Lung (tissue), 12 donors: ENCODE results near the gene PPP1R12C. TPM values are rescaled to one million over a fixed set of nuclear protein-coding genes. Genes with fewer than 3 reads are reported as not detected.

Experiments used
- ATAC-seq: fragments of 200-7000 bp; cut with Tn5 transposase; one replicate; pipeline ENCODE4 v1.9.1; 2020; ENCODE audit warnings: moderate number of reproducible peaks; ENCODE audit not compliant: insufficient read depth, low FRiP score
- DNase-seq, 3 donors: peaks; one replicate each; pipeline ENCODE4 v3.0.0-alpha.2; 2013 to 2017
- H3K27ac ChIP-seq, 2 donors: one replicate each; pipeline ENCODE4 v1.5.1; 2013; ENCODE audit warnings: mild to moderate bottlenecking in 2 of 2, moderate library complexity in 2 of 2, control low read depth in 1 of 2, inconsistent platforms in 1 of 2, low read depth in 1 of 2, low read length in 1 of 2
- H3K27me3 ChIP-seq, 3 donors: one replicate each; pipeline ENCODE4 v1.5.1; 2013; ENCODE audit warnings: low read length in 2 of 3; ENCODE audit not compliant: control insufficient read depth in 3 of 3, insufficient read depth in 3 of 3
- H3K36me3 ChIP-seq, 4 donors: one replicate each; pipeline ENCODE4 v1.5.1; 2013; ENCODE audit warnings: low read length in 4 of 4, mild to moderate bottlenecking in 1 of 4, moderate library complexity in 1 of 4; ENCODE audit not compliant: control insufficient read depth in 4 of 4, insufficient read depth in 4 of 4
- H3K4me1 ChIP-seq, 5 donors: one replicate each; pipeline ENCODE4 v1.5.1; 2013; ENCODE audit warnings: low read length in 5 of 5, mild to moderate bottlenecking in 2 of 5, moderate library complexity in 1 of 5; ENCODE audit not compliant: control insufficient read depth in 5 of 5, insufficient read depth in 5 of 5
- H3K4me3 ChIP-seq: one replicate; pipeline ENCODE4 v1.5.1; 2013; ENCODE audit warnings: mild to moderate bottlenecking, control low read depth, moderate library complexity
- H3K9ac ChIP-seq, 2 donors: one replicate each; pipeline ENCODE4 v1.5.1; 2013; ENCODE audit warnings: low read length in 2 of 2, control low read depth in 1 of 2; ENCODE audit not compliant: insufficient read depth in 1 of 2
- H3K9me3 ChIP-seq, 4 donors: one replicate each; pipeline ENCODE4 v1.5.1; 2013; ENCODE audit warnings: low read length in 3 of 4, mild to moderate bottlenecking in 1 of 4, moderate library complexity in 1 of 4; ENCODE audit not compliant: control insufficient read depth in 4 of 4, insufficient read depth in 3 of 4
- CTCF ChIP-seq: IDR thresholded peaks from 2 replicates; pipeline ENCODE4 v1.5.1; 2012; ENCODE audit warnings: mild to moderate bottlenecking; ENCODE audit errors: control extremely low read depth, extremely low read depth
- WGBS, 2 donors: extraction: QIAGEN DNeasy Blood & Tissue Kit; methylation state at CpG; one replicate each; pipeline ENCODE4 v1.1.7; 2013; 5-methylcytosine and 5-hydroxymethylcytosine counted together
- polyA plus RNA-seq, 2 donors: library from polyadenylated mRNA; stranded (reverse); fragments of 200-250 nt; gene quantifications; one replicate each; pipeline ENCODE4 v1.2.1, GENCODE V29; 2013
- total RNA-seq, 2 donors: library from RNA; depleted of rRNA in 1 of 2; stranded (reverse); fragments of >200 nt in 1 of 2; gene quantifications; one replicate each; pipeline ENCODE4 v1.2.1, GENCODE V29; 2014 to 2021
- donor health status: control.
- donor health status: control.
- donor health status: Bipolar disorder and iron deficiency.
- donor health status: healthy.
- donor health status: DM: yes; HTN: yes; CAD: no.

Gene PPP1R12C
- total and polyA plus RNA-seq, 4 donors, result 47.4 to 163 (median 111) TPM

GRCh38 chr19:55044771-55045716 is 72.4 kb downstream of the PPP1R12C start:
- H3K9ac ChIP-seq, result no peak overlapping the region
- no peak for DNase-seq
- H3K4me3 ChIP-seq, result no peak overlapping the region
- H3K9me3 ChIP-seq, result no peaks in the 10 kb centered on the region
- H3K36me3 ChIP-seq, result peaks cover 0 to 49% (median 5%) of the 10 kb centered on the region in 4 donors
- WGBS, 2 donors, result 95 to 96% methylated on average over 28 to 30 of the region's 30 CpGs
- no peak overlapping the region for H3K27ac ChIP-seq
- H3K4me1 ChIP-seq, result peaks cover 0 to 2% (median 0%) of the 10 kb centered on the region in 5 donors
- H3K27me3 ChIP-seq, result no peaks in the 10 kb centered on the region
- no peak for ATAC-seq
- no peak for TF ChIP-seq CTCF

GRCh38 chr19:55044286-55044685 is 73.2 kb downstream of the PPP1R12C start:
- Histone ChIP-seq H3K4me1 (peaks cover 0 to 2% (median 0%) of the 10 kb centered on the region in 5 donors), H3K9me3 (no peaks in the 10 kb centered on the region), H3K4me3 (no peak overlapping the region), H3K36me3 (peaks cover 0 to 45% (median 5%) of the 10 kb centered on the region in 4 donors), H3K27ac (no peak overlapping the region), H3K27me3 (no peaks in the 10 kb centered on the region), H3K9ac (no peak overlapping the region)
- no peak for DNase-seq
- TF ChIP-seq CTCF, result no peak
- ATAC-seq, result no peak
- 92 to 94% methylated on average over 5 of the region's 5 CpGs for WGBS, 2 donors

GRCh38 chr19:55042688-55043087 is 74.7 kb downstream of the PPP1R12C start:
- ATAC-seq, result no peak
- Histone ChIP-seq H3K4me1 (peaks cover 0 to 2% (median 0%) of the 10 kb centered on the region in 5 donors), H3K36me3 (peaks cover 0 to 29% (median 5%) of the 10 kb centered on the region in 4 donors), H3K9me3 (no peaks in the 10 kb centered on the region), H3K4me3 (no peak overlapping the region), H3K9ac (no peak overlapping the region), H3K27ac (no peak overlapping the region), H3K27me3 (no peaks in the 10 kb centered on the region)
- no peak for TF ChIP-seq CTCF
- DNase-seq, result no peak
- 67 to 68% methylated on average over 11 of the region's 11 CpGs for WGBS, 2 donors
